Ishikawa (cell line): Measurements from ENCODE around the gene SAPCD1.

Source experiments
- CEBPB ChIP-seq: IDR thresholded peaks from 2 replicates; pipeline ENCODE4 v1.6.1; 2012
- CREB1 ChIP-seq: IDR thresholded peaks from 2 replicates; pipeline ENCODE4 v1.6.1; 2012; ENCODE audit warnings: low read depth
- EGR1 ChIP-seq: IDR thresholded peaks from 2 replicates; pipeline ENCODE4 v1.6.1; 2012
- EP300 ChIP-seq: IDR thresholded peaks from 2 replicates; pipeline ENCODE4 v1.6.1; 2012; ENCODE audit warnings: borderline replicate concordance
- FOXM1 ChIP-seq: IDR thresholded peaks from 2 replicates; pipeline ENCODE4 v1.6.1; 2012; ENCODE audit warnings: low read depth, borderline replicate concordance
- NFIC ChIP-seq: IDR thresholded peaks from 2 replicates; pipeline ENCODE4 v1.6.1; 2012
- RAD21 ChIP-seq: IDR thresholded peaks from 2 replicates; pipeline ENCODE4 v1.6.1; 2012; ENCODE audit warnings: low read depth
- TAF1 ChIP-seq: IDR thresholded peaks from 2 replicates; pipeline ENCODE4 v1.6.1; 2012; ENCODE audit warnings: low read depth, mild to moderate bottlenecking
- TCF12 ChIP-seq: IDR thresholded peaks from 2 replicates; pipeline ENCODE4 v1.6.1; 2012; ENCODE audit warnings: low read depth
- TEAD4 ChIP-seq: IDR thresholded peaks from 2 replicates; pipeline ENCODE4 v1.6.1; 2012
- YY1 ChIP-seq: IDR thresholded peaks from 2 replicates; pipeline ENCODE4 v1.6.1; 2012; ENCODE audit warnings: low read depth
- ZBTB7A ChIP-seq: IDR thresholded peaks from 2 replicates; pipeline ENCODE4 v1.6.1; 2012; ENCODE audit warnings: low read depth
- TF ChIP-seq, protein P1 (sequence below): IDR thresholded peaks from 2 replicates; pipeline ENCODE4 v1.6.1; 2012
- TF ChIP-seq, protein P2 (sequence below): IDR thresholded peaks from 2 replicates; pipeline ENCODE4 v1.6.1; 2012
- TF ChIP-seq, protein P3 (sequence below): IDR thresholded peaks from 2 replicates; pipeline ENCODE4 v1.6.1; 2012; ENCODE audit warnings: low read depth, mild to moderate bottlenecking

Gene SAPCD1

DNA sequence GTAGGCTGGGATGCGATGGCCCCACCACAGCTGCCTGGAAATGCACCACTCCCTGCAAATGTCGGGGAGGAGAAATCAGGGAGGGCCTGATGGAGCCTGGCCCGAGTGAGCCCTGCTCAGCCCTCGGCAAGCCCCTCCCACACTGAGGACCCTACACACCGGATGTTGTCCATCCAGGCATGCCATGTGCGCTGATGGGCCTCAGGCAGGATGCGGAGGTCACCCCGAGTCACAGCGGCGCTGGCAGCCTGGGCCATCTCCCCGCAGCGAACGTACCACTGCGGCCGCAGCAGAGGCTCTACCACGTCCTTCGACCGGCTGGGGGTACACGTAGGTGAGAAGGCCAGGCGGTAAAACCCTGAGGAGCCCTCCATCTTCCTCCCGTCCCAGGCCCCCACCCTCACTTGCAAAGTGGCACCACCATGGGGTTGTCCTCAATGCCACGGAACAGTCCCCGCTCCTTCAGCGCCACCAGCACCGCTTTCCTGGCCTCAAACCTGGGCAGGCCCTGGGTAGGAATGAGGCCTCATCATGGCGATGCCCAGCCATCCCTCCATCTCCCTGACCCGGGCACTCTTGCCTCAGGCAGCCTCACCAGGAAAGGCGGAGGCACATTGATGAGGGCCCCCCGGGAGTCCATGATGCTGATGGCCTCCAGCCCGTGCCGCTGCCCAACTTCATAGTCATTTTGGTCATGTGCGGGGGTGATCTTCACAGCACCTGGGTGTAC lies 19.8 kb downstream of the SAPCD1 start:
- TF ChIP-seq RAD21 (no peak), ZBTB7A (no peak), CEBPB (no peak), NFIC (no peak), CREB1 (no peak), FOXM1 (no peak), TCF12 (no peak), TEAD4 (no peak), TAF1 (no peak), EGR1 (no peak), EP300 (no peak), YY1 (no peak)
- TF ChIP-seq, protein P1, sequence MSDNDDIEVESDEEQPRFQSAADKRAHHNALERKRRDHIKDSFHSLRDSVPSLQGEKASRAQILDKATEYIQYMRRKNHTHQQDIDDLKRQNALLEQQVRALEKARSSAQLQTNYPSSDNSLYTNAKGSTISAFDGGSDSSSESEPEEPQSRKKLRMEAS: no peak
- TF ChIP-seq, protein P2, sequence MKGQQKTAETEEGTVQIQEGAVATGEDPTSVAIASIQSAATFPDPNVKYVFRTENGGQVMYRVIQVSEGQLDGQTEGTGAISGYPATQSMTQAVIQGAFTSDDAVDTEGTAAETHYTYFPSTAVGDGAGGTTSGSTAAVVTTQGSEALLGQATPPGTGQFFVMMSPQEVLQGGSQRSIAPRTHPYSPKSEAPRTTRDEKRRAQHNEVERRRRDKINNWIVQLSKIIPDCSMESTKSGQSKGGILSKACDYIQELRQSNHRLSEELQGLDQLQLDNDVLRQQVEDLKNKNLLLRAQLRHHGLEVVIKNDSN: no peak
- TF ChIP-seq, protein P3, sequence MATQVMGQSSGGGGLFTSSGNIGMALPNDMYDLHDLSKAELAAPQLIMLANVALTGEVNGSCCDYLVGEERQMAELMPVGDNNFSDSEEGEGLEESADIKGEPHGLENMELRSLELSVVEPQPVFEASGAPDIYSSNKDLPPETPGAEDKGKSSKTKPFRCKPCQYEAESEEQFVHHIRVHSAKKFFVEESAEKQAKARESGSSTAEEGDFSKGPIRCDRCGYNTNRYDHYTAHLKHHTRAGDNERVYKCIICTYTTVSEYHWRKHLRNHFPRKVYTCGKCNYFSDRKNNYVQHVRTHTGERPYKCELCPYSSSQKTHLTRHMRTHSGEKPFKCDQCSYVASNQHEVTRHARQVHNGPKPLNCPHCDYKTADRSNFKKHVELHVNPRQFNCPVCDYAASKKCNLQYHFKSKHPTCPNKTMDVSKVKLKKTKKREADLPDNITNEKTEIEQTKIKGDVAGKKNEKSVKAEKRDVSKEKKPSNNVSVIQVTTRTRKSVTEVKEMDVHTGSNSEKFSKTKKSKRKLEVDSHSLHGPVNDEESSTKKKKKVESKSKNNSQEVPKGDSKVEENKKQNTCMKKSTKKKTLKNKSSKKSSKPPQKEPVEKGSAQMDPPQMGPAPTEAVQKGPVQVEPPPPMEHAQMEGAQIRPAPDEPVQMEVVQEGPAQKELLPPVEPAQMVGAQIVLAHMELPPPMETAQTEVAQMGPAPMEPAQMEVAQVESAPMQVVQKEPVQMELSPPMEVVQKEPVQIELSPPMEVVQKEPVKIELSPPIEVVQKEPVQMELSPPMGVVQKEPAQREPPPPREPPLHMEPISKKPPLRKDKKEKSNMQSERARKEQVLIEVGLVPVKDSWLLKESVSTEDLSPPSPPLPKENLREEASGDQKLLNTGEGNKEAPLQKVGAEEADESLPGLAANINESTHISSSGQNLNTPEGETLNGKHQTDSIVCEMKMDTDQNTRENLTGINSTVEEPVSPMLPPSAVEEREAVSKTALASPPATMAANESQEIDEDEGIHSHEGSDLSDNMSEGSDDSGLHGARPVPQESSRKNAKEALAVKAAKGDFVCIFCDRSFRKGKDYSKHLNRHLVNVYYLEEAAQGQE: no peak

DNA sequence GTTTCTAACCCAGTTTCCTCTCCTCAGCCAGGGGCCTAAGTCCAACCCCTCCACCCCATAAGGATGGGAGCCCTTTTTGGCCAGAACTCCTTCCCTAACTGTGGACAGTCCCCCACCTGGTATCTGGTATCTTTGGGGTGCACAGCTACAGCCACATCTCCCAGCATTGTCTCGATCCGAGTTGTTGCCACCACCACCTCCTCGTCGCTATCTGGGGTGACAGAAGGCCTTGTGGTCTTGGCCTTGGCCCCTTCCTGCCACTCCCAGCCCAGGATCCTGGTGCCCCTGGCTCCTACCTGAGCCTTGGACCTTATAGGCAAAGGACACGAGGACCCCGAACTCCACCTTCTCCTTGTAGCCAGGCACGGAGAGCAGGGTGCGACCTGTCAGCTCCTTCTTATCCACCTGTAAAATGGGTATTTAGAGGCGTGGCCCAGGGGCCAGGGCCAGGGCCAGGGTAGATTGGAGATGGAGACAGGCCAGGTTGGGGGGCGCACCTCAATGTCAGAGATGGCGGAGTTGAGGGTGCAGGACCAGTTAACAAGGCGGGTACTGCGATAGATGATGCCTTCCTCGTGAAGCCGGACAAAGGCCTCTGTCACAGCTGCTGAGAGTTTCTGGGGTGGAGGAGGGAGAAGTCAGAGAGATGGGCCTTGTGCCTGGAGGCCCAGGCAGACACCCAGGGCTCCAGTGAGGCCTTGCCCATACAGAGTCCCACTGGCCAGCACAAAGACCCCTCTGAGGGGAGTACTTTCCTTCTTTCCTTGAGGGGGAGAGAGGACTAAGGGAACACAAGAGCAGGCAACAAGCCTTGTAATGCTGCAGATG lies 21.9 kb downstream of the SAPCD1 start:
- TF ChIP-seq, protein P1: no peak
- TF ChIP-seq ZBTB7A: no peak

DNA sequence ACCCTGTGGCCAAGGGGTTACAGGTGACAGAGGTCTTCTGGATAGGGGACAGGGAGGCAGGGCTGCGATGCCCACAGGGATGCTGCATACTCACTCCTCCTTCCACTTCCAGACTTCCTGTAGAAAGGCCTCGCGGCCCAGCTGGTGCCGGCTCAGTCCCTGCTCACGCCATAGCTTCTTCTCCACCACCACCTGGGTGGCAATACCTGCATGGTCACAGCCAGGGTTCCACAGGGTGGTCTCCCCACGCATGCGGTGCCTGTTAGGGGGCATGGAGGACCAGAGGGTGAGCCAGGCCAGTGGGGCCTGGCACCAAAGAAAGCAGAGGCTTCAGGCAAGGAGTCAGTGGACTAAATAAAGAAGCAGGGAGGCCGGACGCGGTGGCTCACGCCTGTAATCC lies 23.0 kb downstream of the SAPCD1 start:
- TF ChIP-seq CREB1 (no peak), EGR1 (no peak), EP300 (no peak), TCF12 (no peak), TAF1 (no peak), CEBPB (no peak), YY1 (no peak)
- TF ChIP-seq, protein P2: no peak
- TF ChIP-seq, protein P1: no peak
- TF ChIP-seq, protein P3: no peak

DNA sequence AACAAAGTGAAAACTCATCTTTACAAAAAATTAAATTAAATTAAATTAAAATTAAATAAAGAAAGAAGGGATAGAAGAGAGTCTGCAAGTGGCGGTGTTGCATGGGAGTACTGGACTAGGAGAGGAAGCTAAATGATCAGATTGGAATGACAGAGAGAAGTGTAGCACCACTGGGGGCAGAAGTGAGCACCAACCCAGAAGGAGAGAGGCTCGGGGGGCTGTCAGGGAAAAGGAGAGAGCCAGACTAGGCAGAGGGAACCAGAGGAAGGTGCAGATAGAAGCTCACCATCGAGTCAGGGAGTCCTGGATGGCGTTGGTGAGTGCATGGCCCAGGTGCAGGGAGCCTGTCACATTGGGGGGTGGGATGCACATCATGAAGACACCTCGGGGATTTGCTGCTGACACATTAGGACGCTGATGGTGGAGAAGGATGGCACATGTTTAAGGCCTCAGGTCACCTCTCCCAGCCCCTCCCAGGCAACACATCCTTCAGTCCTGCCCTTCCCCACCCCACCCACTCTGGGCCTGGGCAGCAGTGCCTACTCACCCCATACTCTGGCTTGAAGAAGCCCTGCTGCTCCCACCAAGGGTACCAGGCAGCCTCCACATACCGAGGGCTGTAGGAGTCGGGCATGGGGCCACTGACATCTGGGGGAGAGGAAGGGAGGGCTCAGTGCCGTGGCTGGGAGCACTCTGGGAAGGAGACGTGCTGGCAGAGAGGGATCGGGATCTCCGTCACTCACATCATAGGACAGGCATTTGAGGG lies 29.1 kb downstream of the SAPCD1 start:
- TF ChIP-seq CEBPB: no peak
- peak; percentile 33; the same call in 1 of the 2 replicates for TF ChIP-seq RAD21
- TF ChIP-seq, protein P2: no peak
- no peak for TF ChIP-seq EGR1
- TF ChIP-seq, protein P1: no peak
- no peak for TF ChIP-seq ZBTB7A
- TF ChIP-seq TEAD4: no peak

DNA sequence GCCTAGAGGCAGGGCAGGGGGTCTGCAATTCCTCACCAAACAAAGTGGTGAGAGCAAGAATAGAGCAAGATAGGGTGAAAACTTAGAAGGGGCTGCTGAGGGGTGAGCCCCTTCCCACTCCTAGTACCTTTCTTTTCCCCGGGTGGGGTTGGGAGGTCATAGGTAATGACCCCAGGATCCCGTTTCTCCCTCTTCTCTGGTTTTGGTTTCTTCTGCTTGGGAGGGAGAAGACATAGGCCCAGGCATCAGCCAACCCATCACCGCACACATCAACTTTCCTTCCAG lies 29.6 kb downstream of the SAPCD1 start:
- TF ChIP-seq TEAD4 (no peak), CEBPB (no peak), EP300 (no peak), YY1 (no peak), NFIC (no peak), ZBTB7A (no peak), FOXM1 (no peak), CREB1 (no peak), TAF1 (no peak), RAD21 (no peak), TCF12 (no peak), EGR1 (no peak)
- TF ChIP-seq, protein P3: no peak
- TF ChIP-seq, protein P2: no peak
- TF ChIP-seq, protein P1: no peak
